H1 (cell line): ENCODE measurements around the gene GRAMD1B.

Experiments
- CREB1 ChIP-seq: IDR thresholded peaks from 2 replicates; pipeline ENCODE4 v1.6.1; 2012; ENCODE audit warnings: inconsistent platforms
- CTCF ChIP-seq, 3 experiments: IDR thresholded peaks; 1 replicate in 2 of 3; 2 replicates in 1 of 3; pipeline versions ENCODE4 v1.5.1 to v1.6.1; 2011; ENCODE audit warnings: low read length in 3 of 3, mild to moderate bottlenecking in 3 of 3, inconsistent platforms in 2 of 3, low read depth in 1 of 3, moderate library complexity in 1 of 3; ENCODE audit not compliant: insufficient read depth in 1 of 3; ENCODE audit errors: control extremely low read depth in 1 of 3
- EP300 ChIP-seq, 2 experiments: IDR thresholded peaks; 1 replicate in 1 of 2; 2 replicates in 1 of 2; pipeline ENCODE4 v1.6.1; 2011 to 2012; ENCODE audit warnings: low read depth in 2 of 2, low read length in 2 of 2, mild to moderate bottlenecking in 2 of 2, borderline replicate concordance in 1 of 2, inconsistent platforms in 1 of 2, moderate library complexity in 1 of 2
- EZH2 ChIP-seq: fragments of 200-600 bp; sonication (generic); IDR thresholded peaks from 2 replicates; pipeline ENCODE4 v1.7.1; 2012; ENCODE audit warnings: low read depth, mild to moderate bottlenecking, moderate library complexity, low read length, inconsistent platforms; ENCODE audit not compliant: severe bottlenecking
- HDAC2 ChIP-seq, 2 experiments: fragments of 300-600 bp in 1 of 2; sonication (generic) in 1 of 2; IDR thresholded peaks; 2 replicates each; pipeline ENCODE4 v1.6.1; 2011 to 2012; ENCODE audit warnings: low read depth in 2 of 2, low read length in 2 of 2, mild to moderate bottlenecking in 2 of 2, moderate library complexity in 2 of 2, borderline replicate concordance in 1 of 2, inconsistent platforms in 1 of 2
- POLR2A ChIP-seq, 2 experiments: IDR thresholded peaks; 1 replicate in 1 of 2; 2 replicates in 1 of 2; pipeline ENCODE4 v1.6.1; 2011; ENCODE audit warnings: low read depth in 2 of 2, low read length in 2 of 2, mild to moderate bottlenecking in 2 of 2; ENCODE audit errors: control extremely low read depth in 1 of 2
- RAD21 ChIP-seq, 2 experiments: IDR thresholded peaks in 1 of 2; conservative IDR thresholded peaks in 1 of 2; 2 replicates each; pipeline ENCODE4 v1.6.1; 2011; ENCODE audit warnings: low read depth in 2 of 2, low read length in 2 of 2, improper control_type of control experiment in 1 of 2, inconsistent platforms in 1 of 2, mild to moderate bottlenecking in 1 of 2, moderate library complexity in 1 of 2
- TBP ChIP-seq: IDR thresholded peaks from 2 replicates; pipeline ENCODE4 v1.6.1; 2011; ENCODE audit warnings: low read depth, low read length, improper control_type of control experiment
- TCF12 ChIP-seq: IDR thresholded peaks from 2 replicates; pipeline ENCODE4 v1.6.1; 2011; ENCODE audit warnings: low read depth, mild to moderate bottlenecking, low read length
- ZNF274 ChIP-seq: IDR thresholded peaks from 2 replicates; pipeline ENCODE4 v1.7.0; 2012; ENCODE audit warnings: low read length, borderline replicate concordance; ENCODE audit errors: extremely low read depth

- no peak for TF ChIP-seq ZNF274
- TF ChIP-seq CREB1 = no peak
- no peak for TF ChIP-seq TBP
- no peak for TF ChIP-seq POLR2A (IDR thresholded peaks at IDR 0.05; ENCODE audit: control extremely low read depth in 1 of 2, low read depth in 2 of 2, low read length in 2 of 2)
- TF ChIP-seq TCF12 = no peak
- TF ChIP-seq EP300 (IDR thresholded peaks at IDR 0.05; ENCODE audit: borderline replicate concordance in 1 of 2, low read depth in 2 of 2, low read length in 2 of 2) = no peak
- no peak for TF ChIP-seq EZH2
- peak; percentile 85 to 92 (median 86) for TF ChIP-seq CTCF (IDR thresholded peaks at IDR 0.05; ENCODE audit: control extremely low read depth in 1 of 3, insufficient read depth in 1 of 3, low read depth in 1 of 3, low read length in 3 of 3)
- no peak for TF ChIP-seq HDAC2 (IDR thresholded peaks at IDR 0.05; ENCODE audit: borderline replicate concordance in 1 of 2, low read depth in 2 of 2, low read length in 2 of 2)
- TF ChIP-seq RAD21 (IDR thresholded peaks at IDR 0.05 in 1 of 2, conservative IDR thresholded peaks at IDR 0.05 in 1 of 2; ENCODE audit: low read depth in 2 of 2, low read length in 2 of 2) = peak; percentile 94 to 95
These were observed 210.8 kb downstream of the GRAMD1B start for GRCh38 chr11:123640677-123641494.
